ENCODE results near the gene ACTA1. TPM values are rescaled to one million over a fixed set of nuclear protein-coding genes. Genes with fewer than 3 reads are reported as not detected.
A peak's percentile ranks its signal among the peaks of the same experiment; 100 is the strongest.

Gene ACTA1
- total and polyA plus RNA-seq, 9 of the 15 experiments (the other 6 are each of a cell fraction or from before 2014, with no cell fraction given): 0.07 to 0.36 TPM; not detected in 7

DNA sequence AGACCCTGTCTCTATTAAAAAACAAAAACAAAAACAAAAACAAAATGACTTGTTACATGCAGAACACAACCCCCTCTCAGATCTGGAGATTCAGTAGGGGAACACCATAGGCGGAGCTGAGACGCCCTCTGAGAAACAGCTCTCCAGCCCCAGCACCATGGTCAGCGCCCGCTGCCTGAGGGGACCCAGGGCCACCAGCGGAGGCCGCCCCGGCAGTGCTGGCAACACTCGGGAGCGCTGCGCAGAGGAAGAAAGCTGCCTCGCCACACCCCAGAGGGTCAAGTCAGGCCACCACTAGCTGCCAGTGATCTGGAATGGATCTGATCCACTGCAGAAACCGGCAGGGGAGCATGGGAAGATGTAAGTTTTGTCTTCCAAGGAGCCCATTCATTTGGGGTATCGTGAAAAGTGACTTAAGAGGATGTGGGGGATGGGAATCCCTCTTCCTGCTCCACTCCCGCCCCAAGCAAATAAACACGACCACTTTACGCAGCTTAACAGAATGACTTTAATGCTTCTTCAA lies 3.1 kb downstream of the ACTA1 start (continued):
- TF ChIP-seq ZNF518B (CRISPR knock-in tag; IDR thresholded peaks at IDR 0.05) (no peak), ETS2 (tag; IDR thresholded peaks at IDR 0.05; ENCODE audit: borderline replicate concordance, poor library complexity, severe bottlenecking) (no peak), E4F1 (CRISPR knock-in tag; IDR thresholded peaks at IDR 0.05; ENCODE audit: borderline replicate concordance) (no peak), SMAD3 (CRISPR knock-in tag; conservative IDR thresholded peaks at IDR 0.05) (no peak), ZNF766 (CRISPR knock-in tag; conservative IDR thresholded peaks at IDR 0.05) (peak; percentile 65), CHD2 (IDR thresholded peaks at IDR 0.05; ENCODE audit: low read depth, low read length) (no peak), ZZZ3 (IDR thresholded peaks at IDR 0.05) (no peak), BCOR (IDR thresholded peaks at IDR 0.05) (no peak), SMAD2 (IDR thresholded peaks at IDR 0.05; ENCODE audit: low read depth, low read length) (no peak), RAD21 (CRISPR knock-in tag; conservative IDR thresholded peaks at IDR 0.05 in 1 of 2, IDR thresholded peaks at IDR 0.05 in 1 of 2) (peak in 1 of 2 experiments; percentile 32; a peak in 1 of 4 replicates), ZBTB7A (IDR thresholded peaks at IDR 0.05; ENCODE audit: borderline replicate concordance, control insufficient read depth, low read depth, low read length) (peak; percentile 46; the same call in 1 of the 2 replicates), HMG20A (CRISPR knock-in tag; conservative IDR thresholded peaks at IDR 0.05) (no peak), ZNF583 (CRISPR knock-in tag; IDR thresholded peaks at IDR 0.05) (no peak), HDAC2 (IDR thresholded peaks at IDR 0.05) (peak; percentile 39; the same call in 1 of the 2 replicates), TBL1XR1 (IDR thresholded peaks at IDR 0.05; ENCODE audit: low read length in 2 of 2) (no peak)
- TF ChIP-seq, protein P1, sequence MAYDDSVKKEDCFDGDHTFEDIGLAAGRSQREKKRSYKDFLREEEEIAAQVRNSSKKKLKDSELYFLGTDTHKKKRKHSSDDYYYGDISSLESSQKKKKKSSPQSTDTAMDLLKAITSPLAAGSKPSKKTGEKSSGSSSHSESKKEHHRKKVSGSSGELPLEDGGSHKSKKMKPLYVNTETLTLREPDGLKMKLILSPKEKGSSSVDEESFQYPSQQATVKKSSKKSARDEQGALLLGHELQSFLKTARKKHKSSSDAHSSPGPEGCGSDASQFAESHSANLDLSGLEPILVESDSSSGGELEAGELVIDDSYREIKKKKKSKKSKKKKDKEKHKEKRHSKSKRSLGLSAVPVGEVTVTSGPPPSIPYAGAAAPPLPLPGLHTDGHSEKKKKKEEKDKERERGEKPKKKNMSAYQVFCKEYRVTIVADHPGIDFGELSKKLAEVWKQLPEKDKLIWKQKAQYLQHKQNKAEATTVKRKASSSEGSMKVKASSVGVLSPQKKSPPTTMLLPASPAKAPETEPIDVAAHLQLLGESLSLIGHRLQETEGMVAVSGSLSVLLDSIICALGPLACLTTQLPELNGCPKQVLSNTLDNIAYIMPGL (CRISPR knock-in tag; IDR thresholded peaks at IDR 0.05): no peak
- TF ChIP-seq, protein P2, sequence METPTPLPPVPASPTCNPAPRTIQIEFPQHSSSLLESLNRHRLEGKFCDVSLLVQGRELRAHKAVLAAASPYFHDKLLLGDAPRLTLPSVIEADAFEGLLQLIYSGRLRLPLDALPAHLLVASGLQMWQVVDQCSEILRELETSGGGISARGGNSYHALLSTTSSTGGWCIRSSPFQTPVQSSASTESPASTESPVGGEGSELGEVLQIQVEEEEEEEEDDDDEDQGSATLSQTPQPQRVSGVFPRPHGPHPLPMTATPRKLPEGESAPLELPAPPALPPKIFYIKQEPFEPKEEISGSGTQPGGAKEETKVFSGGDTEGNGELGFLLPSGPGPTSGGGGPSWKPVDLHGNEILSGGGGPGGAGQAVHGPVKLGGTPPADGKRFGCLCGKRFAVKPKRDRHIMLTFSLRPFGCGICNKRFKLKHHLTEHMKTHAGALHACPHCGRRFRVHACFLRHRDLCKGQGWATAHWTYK (CRISPR knock-in tag; IDR thresholded peaks at IDR 0.05): no peak
- TF ChIP-seq, protein P3, sequence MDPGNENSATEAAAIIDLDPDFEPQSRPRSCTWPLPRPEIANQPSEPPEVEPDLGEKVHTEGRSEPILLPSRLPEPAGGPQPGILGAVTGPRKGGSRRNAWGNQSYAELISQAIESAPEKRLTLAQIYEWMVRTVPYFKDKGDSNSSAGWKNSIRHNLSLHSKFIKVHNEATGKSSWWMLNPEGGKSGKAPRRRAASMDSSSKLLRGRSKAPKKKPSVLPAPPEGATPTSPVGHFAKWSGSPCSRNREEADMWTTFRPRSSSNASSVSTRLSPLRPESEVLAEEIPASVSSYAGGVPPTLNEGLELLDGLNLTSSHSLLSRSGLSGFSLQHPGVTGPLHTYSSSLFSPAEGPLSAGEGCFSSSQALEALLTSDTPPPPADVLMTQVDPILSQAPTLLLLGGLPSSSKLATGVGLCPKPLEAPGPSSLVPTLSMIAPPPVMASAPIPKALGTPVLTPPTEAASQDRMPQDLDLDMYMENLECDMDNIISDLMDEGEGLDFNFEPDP (CRISPR knock-in tag; IDR thresholded peaks at IDR 0.05): no peak

Measured in K562 (cell line).